EH (cell line): ENCODE results near the gene TCP10L.
"Not testable (repeated sequence)": the region's sequence is repeated elsewhere in the genome, so short reads cannot be mapped to it uniquely, and the experiment has no call there.

Experiments
- DNase-seq: peaks from one replicate; pipeline ENCODE4 v3.0.0-alpha.2; 2015; ENCODE audit warnings: low read depth

Gene TCP10L

GRCh38 chr21:32554832-32555638 lies 30.3 kb downstream of the TCP10L start:
- peak; percentile 14 for DNase-seq

- no peak for DNase-seq
Measured at GRCh38 chr21:32549886-32550285, 35.4 kb downstream of the TCP10L start.

- DNase-seq = no peak
Measured at GRCh38 chr21:32549440-32549839, 35.9 kb downstream of the TCP10L start.

DNA sequence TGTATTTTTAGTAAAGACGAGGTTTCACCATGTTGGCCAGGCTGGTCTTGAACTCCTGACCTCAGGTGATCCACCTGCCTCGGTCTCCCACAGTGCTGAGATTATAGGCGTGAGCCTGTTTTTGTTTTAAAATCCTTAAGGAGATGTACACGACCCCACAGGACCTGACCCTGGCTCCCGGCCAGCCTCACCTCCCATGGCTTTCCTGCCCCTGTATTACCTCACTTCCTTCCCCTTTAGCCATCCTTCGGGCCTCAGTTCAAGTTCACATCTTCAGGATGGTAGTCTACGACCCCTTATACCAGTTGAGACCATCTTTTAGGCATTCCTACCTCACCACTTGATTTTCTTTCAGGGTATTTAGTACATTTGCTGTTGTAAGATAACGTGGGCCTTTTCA lies 36.3 kb downstream of the TCP10L start:
- DNase-seq = no peak

DNA sequence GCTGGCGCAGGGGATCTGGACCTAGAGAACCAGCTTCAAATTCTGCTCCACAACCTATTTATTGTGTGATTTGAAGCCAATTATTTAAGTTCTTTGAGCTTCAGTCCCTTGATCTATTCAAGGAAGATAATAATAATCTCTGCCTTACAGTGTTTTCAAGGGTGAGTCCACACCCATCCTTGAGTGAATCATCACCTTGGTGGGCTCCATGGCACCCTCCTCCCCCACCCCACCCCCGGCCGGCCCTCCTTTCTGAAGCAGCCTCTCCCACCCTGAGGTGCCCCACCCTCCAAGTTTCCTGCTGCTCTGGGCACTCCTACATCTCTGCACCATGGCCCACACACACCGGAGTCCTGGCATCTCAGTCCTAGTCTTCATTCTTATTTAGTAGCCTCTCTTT lies 38.3 kb downstream of the TCP10L start:
- no peak for DNase-seq

DNA sequence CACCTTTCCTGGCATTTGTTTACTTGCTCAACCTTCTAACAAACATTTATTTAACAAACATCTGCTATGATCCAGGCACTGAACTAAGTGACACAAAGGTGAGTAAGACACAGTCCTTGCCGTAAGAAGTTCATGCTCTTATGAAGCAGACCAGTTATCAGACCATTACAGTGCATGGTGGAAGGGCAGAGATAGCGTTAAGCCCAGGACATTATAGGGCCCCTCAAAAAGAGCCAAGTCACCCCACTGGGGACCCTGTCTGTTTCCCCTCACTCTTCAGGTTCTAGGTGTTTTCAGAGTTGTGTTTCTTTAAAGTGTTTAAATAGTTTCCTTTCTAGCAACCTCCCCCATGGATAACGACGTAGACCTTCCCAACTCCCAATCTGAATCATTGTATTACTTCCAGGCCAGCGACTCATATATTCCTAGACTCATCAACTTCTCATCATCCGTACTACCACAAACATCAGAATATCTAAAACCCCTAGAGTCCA lies 39.3 kb downstream of the TCP10L start:
- peak; percentile 21 for DNase-seq

GRCh38 chr21:32544697-32545096 lies 40.6 kb downstream of the TCP10L start:
- no peak for DNase-seq

- DNase-seq = no peak
Measured at GRCh38 chr21:32543975-32544374, 41.3 kb downstream of the TCP10L start.

GRCh38 chr21:32543056-32543455 lies 42.3 kb downstream of the TCP10L start:
- not testable (repeated sequence) for DNase-seq

DNA sequence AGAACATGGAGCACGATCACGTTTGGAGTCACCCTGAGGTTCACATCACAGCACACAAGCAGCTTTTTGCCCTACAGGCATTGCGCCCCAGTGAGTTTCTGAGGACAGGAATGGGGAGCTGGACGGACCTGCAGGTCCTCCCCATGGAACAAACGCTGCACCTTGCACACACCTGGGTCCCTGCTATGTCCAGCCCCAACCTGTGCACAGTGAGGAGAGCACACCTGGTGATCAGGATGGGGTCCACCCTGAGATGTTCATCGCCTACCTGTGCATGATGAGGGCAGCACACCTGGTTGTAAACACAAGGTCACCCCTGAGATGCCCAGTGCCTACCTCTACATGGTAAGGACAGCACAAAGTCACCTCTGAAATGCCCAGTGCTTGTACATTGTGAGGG lies 45.9 kb downstream of the TCP10L start:
- DNase-seq = no peak

DNA sequence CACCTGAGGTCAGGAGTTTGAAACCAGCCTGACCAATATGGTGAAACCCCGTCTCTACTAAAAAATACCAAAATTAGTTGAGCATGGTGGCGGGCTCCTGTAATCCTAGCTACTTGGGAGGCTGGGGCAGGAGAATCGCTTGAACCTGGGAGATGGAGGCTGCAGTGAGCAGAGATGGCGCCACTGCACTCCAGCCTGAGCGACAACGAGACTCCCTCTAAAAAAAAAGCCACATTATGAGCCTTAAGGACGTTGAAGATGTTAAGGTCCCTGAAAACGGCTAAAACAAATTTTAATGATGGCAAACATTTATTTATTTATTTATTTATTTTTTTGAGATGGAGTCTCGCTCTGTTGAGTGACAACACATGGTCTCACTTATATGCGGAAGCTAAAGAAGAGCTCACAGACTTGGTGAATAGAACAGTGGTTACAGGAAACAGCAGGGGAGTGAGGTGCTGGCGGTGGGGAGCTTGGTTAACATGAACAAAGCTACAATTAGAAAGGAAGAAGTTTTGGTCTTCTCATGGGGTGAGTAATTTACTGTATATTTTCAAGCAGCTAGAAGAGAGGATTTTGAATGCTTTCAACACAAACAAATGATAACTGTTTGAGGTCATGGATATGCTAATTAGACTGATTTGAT lies 47.1 kb downstream of the TCP10L start:
- no peak for DNase-seq

DNA sequence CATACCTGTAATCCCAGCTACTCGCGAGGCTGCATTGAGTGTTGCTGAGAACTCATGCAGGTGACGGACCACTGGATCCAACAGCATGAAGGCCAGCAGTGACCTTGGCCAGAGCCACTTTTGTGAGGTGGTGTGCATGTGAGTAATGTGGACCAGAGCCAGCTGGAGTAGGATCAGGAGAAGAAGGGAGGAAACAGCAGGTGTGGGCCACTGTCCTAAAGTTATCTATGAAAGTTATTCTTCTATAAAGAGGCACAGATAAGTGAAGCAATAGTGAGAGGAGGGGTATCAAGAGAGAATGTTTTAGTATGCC lies 47.8 kb downstream of the TCP10L start:
- no peak for DNase-seq

DNA sequence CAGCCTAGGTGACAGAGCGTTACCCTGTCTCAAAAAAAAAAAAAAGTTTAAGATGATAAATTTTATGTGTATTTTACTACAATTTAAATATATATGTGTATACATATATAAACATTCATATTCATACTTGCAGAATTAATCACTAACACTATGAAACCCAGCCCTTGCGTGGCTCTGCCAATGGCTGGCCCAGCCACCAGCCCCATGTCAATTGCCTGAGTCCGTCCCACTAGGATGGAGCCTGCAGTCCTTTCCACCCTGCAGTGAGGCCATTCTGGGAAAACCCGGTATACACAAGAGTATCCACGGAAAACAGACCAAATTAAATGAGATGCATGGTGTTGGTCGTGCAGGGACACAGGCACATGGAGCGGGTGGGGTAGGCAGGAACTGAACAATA lies 49.7 kb downstream of the TCP10L start:
- no peak for DNase-seq

DNA sequence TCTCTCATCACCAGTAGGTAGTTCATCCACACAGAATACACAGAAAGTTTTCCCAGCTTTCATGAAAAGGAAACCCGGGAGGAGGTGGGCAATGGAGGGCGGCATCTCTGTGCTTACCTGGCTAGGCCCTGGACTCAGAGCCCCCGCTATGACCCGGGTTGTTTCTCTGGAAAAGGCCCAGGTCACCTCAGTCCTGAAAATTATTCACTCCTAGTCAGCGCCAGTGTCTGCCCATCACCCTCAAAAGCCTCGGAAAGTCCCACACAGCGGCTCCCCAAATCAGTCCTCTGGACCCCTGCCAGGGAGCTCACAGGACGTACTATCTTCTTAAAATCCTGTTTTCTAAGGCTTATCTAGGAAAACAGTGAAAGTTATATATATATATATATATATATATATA lies 51.2 kb downstream of the TCP10L start:
- no peak for DNase-seq

GRCh38 chr21:32533611-32534010 lies 51.7 kb downstream of the TCP10L start:
- no peak for DNase-seq

- no peak for DNase-seq
Measured at GRCh38 chr21:32533053-32533452, 52.3 kb downstream of the TCP10L start.

GRCh38 chr21:32532636-32533035 lies 52.7 kb downstream of the TCP10L start:
- DNase-seq = no peak

DNA sequence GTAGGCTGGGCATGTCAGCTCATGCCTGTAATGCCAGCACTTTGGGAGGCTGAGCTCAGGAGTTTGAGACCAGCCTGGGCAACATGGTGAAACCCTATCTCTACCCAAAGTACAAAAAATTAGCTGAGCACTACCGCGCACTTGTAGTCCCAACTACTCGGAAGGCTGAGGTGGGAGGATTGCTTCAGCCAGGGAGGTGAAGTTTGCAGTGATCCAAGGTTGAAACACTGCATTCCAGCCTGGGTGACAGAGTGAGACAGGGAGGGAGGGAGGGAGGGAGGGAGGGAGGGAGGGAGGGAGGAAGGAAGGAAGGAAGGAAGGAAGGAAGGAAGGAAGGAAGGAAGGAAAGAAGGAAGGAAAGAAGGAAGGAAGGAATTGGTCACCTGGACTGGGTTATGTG lies 53.8 kb downstream of the TCP10L start:
- not testable (repeated sequence) for DNase-seq

- DNase-seq = not testable (repeated sequence)
Measured at GRCh38 chr21:32530809-32531208, 54.5 kb downstream of the TCP10L start.

GRCh38 chr21:32529679-32530078 lies 55.6 kb downstream of the TCP10L start:
- DNase-seq = no peak

DNA sequence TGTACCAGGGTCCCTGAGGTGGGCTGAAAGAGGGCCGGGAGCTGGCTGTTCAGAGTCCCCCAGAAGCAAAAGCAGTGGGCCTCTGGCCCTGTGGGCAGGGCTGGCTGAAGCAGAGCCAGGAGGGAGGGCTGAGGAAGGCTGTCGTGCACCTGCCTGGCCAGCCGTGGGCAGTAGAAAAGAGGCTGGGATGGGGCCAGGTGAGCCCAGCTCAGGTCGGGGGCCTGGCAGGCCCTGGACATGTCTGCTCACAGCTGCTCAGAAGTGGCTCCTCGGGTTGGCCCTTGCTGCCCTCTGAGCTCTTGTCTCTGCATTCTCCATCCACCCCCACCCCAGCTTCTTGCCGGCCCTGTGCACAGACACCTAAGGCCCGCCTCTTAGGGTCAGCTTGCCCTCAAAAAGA lies 60.0 kb downstream of the TCP10L start:
- no peak for DNase-seq

GRCh38 chr21:32523988-32524719 lies 61.2 kb downstream of the TCP10L start:
- peak; percentile 98 for DNase-seq
